SK-N-SH treated with all-trans-retinoic acid at 6 μM for 48 hours (cell line): Measurements from ENCODE around the gene KCNG2.

ENCODE experiments used
- CREB5 ChIP-seq: fragments of 250-450 bp; sonication (Bioruptor Pico); IDR thresholded peaks from 2 replicates; pipeline ENCODE4 v1.5.1; 2020; ENCODE audit warnings: low read depth, mild to moderate bottlenecking, moderate library complexity
- ESRRG ChIP-seq: fragments of 250-450 bp; sonication (Bioruptor Pico); IDR thresholded peaks from 2 replicates; pipeline ENCODE4 v1.6.1; 2021; ENCODE audit warnings: mild to moderate bottlenecking
- GLIS3 ChIP-seq: fragments of 250-450 bp; sonication (Bioruptor Pico); IDR thresholded peaks from 2 replicates; pipeline ENCODE4 v1.5.0; 2020; ENCODE audit warnings: mild to moderate bottlenecking, moderate library complexity
- OSR1 ChIP-seq: fragments of 250-450 bp; sonication (Bioruptor Pico); IDR thresholded peaks from 2 replicates; pipeline ENCODE4 v1.8.0; 2022; ENCODE audit warnings: moderate library complexity, mild to moderate bottlenecking, inconsistent platforms
- PATZ1 ChIP-seq: fragments of 250-450 bp; sonication (Bioruptor Pico); IDR thresholded peaks from 2 replicates; pipeline ENCODE4 v1.8.0; 2020; ENCODE audit warnings: mild to moderate bottlenecking, moderate library complexity, borderline replicate concordance
- RARB ChIP-seq: fragments of 250-450 bp; sonication (Bioruptor Pico); IDR thresholded peaks from 2 replicates; pipeline ENCODE4 v1.8.0; 2021; ENCODE audit warnings: mild to moderate bottlenecking, moderate library complexity
- TCF4 ChIP-seq: fragments of 250-450 bp; sonication (Bioruptor Pico); IDR thresholded peaks from 2 replicates; pipeline ENCODE4 v1.8.0; 2021; ENCODE audit warnings: mild to moderate bottlenecking, moderate library complexity, borderline replicate concordance
- TSHZ2 ChIP-seq: fragments of 250-450 bp; sonication (Bioruptor Pico); IDR thresholded peaks from 2 replicates; pipeline ENCODE4 v1.5.0; 2020; ENCODE audit warnings: mild to moderate bottlenecking, moderate library complexity
- ZC3H10 ChIP-seq: fragments of 250-450 bp; sonication (Bioruptor Pico); IDR thresholded peaks from 2 replicates; pipeline ENCODE4 v1.5.1; 2021; ENCODE audit warnings: mild to moderate bottlenecking, moderate library complexity
- ZFP3 ChIP-seq: fragments of 250-450 bp; sonication (Bioruptor Pico); IDR thresholded peaks from 2 replicates; pipeline ENCODE4 v1.5.0; 2020; ENCODE audit warnings: mild to moderate bottlenecking, moderate library complexity
- ZFP30 ChIP-seq: fragments of 450-650 bp; formaldehyde crosslinking; IDR thresholded peaks from 2 replicates; pipeline ENCODE4 v1.5.0; 2022; ENCODE audit warnings: mild to moderate bottlenecking, moderate library complexity

- TF ChIP-seq ZC3H10 (CRISPR knock-in tag), result no peak
- no peak for TF ChIP-seq TSHZ2 (CRISPR knock-in tag)
- no peak for TF ChIP-seq ZFP30 (CRISPR knock-in tag)
- no peak for TF ChIP-seq ESRRG
- TF ChIP-seq GLIS3 (CRISPR knock-in tag), result no peak
- no peak for TF ChIP-seq CREB5 (CRISPR knock-in tag)
- no peak for TF ChIP-seq TCF4
- TF ChIP-seq PATZ1 (CRISPR knock-in tag), result no peak
- TF ChIP-seq OSR1, result no peak
- no peak for TF ChIP-seq ZFP3 (CRISPR knock-in tag)
- TF ChIP-seq RARB (CRISPR knock-in tag), result no peak
These were observed 136.0 kb downstream of the KCNG2 start for GRCh38 chr18:79933765-79934164.
